HepG2 (cell line): ENCODE results near the gene ADI1. TPM values are rescaled to one million over a fixed set of nuclear protein-coding genes. Genes with fewer than 3 reads are reported as not detected.

Experiments used
- AKAP8 ChIP-seq: sonication (generic); formaldehyde crosslinking; IDR thresholded peaks from 2 replicates; pipeline ENCODE4 v1.5.1; 2020; ENCODE audit warnings: mild to moderate bottlenecking, missing genetic modification reagents
- ATM ChIP-seq: fragments of 450-650 bp; IDR thresholded peaks from 2 replicates; pipeline ENCODE4 v1.7.1; 2017; ENCODE audit warnings: mild to moderate bottlenecking, borderline replicate concordance
- LRRFIP1 ChIP-seq: sonication (generic); formaldehyde crosslinking; conservative IDR thresholded peaks from 2 replicates; pipeline ENCODE4 v1.4.0; 2020; ENCODE audit warnings: missing genetic modification reagents
- MXD4 ChIP-seq: IDR thresholded peaks from 2 replicates; pipeline ENCODE4 v1.6.1; 2016; ENCODE audit warnings: mild to moderate bottlenecking, missing biosample characterization, missing genetic modification reagents
- NBN ChIP-seq: fragments of 450-650 bp; conservative IDR thresholded peaks from 2 replicates; pipeline ENCODE4 v1.6.1; 2017
- SP2 ChIP-seq: sonication (generic); formaldehyde crosslinking; IDR thresholded peaks from 2 replicates; pipeline ENCODE4 v1.5.1; 2020; ENCODE audit warnings: mild to moderate bottlenecking, missing genetic modification reagents
- ZC3H13 ChIP-seq: sonication (generic); formaldehyde crosslinking; IDR thresholded peaks from 2 replicates; pipeline ENCODE4 v1.8.1; 2023; ENCODE audit warnings: mild to moderate bottlenecking, missing genetic modification reagents, moderate library complexity
- ZNF841 ChIP-seq: sonication (generic); formaldehyde crosslinking; IDR thresholded peaks from 2 replicates; pipeline ENCODE4 v1.8.1; 2023; ENCODE audit warnings: missing genetic modification reagents, borderline replicate concordance
- polyA plus RNA-seq, 8 experiments: library from polyadenylated mRNA; depleted of rRNA in 3 of 8; stranded (reverse) in 7 of 8; unstranded in 1 of 8; fragments of >200 nt; fragmentation: Illumina TruSeq in 4 of 8; extraction: Trizol in 4 of 8; gene quantifications; 2 replicates each; pipeline versions ENCODE4 v1.2.1 to v1.2.3, GENCODE V29; 2011 to 2016; ENCODE audit warnings: low read depth in 4 of 8, missing spikeins in 1 of 8, mixed read lengths in 1 of 8; ENCODE audit not compliant: insufficient read depth in 1 of 8
- total RNA-seq, 5 experiments: library from RNA; depleted of rRNA; stranded (reverse); fragments of >200 nt; fragmentation: Illumina TruSeq; extraction: Trizol; gene quantifications; 2 replicates each; pipeline ENCODE4 v1.2.3, GENCODE V29; 2016; ENCODE audit warnings: low read depth in 1 of 5
- TF ChIP-seq, protein P1 (sequence below), 2 experiments: fragments of 450-650 bp in 1 of 2; sonication (generic) in 1 of 2; formaldehyde crosslinking in 1 of 2; IDR thresholded peaks; 2 replicates each; pipeline versions ENCODE4 v1.6.1 to v1.8.0; 2016 to 2022; ENCODE audit warnings: antibody characterized with exemption in 1 of 2, mild to moderate bottlenecking in 1 of 2, missing genetic modification reagents in 1 of 2
- TF ChIP-seq, protein P2 (sequence below): sonication (generic); formaldehyde crosslinking; IDR thresholded peaks from 2 replicates; pipeline ENCODE4 v1.8.0; 2023; ENCODE audit warnings: mild to moderate bottlenecking, missing genetic modification reagents
- TF ChIP-seq, protein P3 (sequence below): sonication (generic); formaldehyde crosslinking; IDR thresholded peaks from 2 replicates; pipeline ENCODE4 v1.4.0; 2020; ENCODE audit warnings: missing genetic modification reagents, borderline replicate concordance

Gene ADI1
- total and polyA plus RNA-seq, 2 of the 13 experiments (the other 11 are each of a cell fraction or from before 2014, with no cell fraction given): 28.7 to 123 TPM

- TF ChIP-seq, protein P1, sequence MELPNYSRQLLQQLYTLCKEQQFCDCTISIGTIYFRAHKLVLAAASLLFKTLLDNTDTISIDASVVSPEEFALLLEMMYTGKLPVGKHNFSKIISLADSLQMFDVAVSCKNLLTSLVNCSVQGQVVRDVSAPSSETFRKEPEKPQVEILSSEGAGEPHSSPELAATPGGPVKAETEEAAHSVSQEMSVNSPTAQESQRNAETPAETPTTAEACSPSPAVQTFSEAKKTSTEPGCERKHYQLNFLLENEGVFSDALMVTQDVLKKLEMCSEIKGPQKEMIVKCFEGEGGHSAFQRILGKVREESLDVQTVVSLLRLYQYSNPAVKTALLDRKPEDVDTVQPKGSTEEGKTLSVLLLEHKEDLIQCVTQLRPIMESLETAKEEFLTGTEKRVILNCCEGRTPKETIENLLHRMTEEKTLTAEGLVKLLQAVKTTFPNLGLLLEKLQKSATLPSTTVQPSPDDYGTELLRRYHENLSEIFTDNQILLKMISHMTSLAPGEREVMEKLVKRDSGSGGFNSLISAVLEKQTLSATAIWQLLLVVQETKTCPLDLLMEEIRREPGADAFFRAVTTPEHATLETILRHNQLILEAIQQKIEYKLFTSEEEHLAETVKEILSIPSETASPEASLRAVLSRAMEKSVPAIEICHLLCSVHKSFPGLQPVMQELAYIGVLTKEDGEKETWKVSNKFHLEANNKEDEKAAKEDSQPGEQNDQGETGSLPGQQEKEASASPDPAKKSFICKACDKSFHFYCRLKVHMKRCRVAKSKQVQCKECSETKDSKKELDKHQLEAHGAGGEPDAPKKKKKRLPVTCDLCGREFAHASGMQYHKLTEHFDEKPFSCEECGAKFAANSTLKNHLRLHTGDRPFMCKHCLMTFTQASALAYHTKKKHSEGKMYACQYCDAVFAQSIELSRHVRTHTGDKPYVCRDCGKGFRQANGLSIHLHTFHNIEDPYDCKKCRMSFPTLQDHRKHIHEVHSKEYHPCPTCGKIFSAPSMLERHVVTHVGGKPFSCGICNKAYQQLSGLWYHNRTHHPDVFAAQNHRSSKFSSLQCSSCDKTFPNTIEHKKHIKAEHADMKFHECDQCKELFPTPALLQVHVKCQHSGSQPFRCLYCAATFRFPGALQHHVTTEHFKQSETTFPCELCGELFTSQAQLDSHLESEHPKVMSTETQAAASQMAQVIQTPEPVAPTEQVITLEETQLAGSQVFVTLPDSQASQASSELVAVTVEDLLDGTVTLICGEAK (IDR thresholded peaks at IDR 0.05): no peak
- TF ChIP-seq, protein P1 (CRISPR knock-in tag; IDR thresholded peaks at IDR 0.05): no peak
- TF ChIP-seq ATM: no peak
- no peak for TF ChIP-seq AKAP8 (CRISPR knock-in tag)
- TF ChIP-seq ZNF841 (CRISPR knock-in tag): no peak
- TF ChIP-seq NBN: no peak
- TF ChIP-seq, protein P2, sequence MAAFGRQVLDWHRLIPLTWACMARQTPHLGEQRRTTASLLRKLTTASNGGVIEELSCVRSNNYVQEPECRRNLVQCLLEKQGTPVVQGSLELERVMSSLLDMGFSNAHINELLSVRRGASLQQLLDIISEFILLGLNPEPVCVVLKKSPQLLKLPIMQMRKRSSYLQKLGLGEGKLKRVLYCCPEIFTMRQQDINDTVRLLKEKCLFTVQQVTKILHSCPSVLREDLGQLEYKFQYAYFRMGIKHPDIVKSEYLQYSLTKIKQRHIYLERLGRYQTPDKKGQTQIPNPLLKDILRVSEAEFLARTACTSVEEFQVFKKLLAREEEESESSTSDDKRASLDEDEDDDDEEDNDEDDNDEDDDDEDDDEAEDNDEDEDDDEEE (CRISPR knock-in tag): no peak
- TF ChIP-seq ZC3H13: peak; percentile 79
- no peak for TF ChIP-seq SP2 (CRISPR knock-in tag)
- no peak for TF ChIP-seq LRRFIP1 (CRISPR knock-in tag)
- TF ChIP-seq, protein P3, sequence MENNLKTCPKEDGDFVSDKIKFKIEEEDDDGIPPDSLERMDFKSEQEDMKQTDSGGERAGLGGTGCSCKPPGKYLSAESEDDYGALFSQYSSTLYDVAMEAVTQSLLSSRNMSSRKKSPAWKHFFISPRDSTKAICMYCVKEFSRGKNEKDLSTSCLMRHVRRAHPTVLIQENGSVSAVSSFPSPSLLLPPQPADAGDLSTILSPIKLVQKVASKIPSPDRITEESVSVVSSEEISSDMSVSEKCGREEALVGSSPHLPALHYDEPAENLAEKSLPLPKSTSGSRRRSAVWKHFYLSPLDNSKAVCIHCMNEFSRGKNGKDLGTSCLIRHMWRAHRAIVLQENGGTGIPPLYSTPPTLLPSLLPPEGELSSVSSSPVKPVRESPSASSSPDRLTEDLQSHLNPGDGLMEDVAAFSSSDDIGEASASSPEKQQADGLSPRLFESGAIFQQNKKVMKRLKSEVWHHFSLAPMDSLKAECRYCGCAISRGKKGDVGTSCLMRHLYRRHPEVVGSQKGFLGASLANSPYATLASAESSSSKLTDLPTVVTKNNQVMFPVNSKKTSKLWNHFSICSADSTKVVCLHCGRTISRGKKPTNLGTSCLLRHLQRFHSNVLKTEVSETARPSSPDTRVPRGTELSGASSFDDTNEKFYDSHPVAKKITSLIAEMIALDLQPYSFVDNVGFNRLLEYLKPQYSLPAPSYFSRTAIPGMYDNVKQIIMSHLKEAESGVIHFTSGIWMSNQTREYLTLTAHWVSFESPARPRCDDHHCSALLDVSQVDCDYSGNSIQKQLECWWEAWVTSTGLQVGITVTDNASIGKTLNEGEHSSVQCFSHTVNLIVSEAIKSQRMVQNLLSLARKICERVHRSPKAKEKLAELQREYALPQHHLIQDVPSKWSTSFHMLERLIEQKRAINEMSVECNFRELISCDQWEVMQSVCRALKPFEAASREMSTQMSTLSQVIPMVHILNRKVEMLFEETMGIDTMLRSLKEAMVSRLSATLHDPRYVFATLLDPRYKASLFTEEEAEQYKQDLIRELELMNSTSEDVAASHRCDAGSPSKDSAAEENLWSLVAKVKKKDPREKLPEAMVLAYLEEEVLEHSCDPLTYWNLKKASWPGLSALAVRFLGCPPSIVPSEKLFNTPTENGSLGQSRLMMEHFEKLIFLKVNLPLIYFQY (CRISPR knock-in tag): no peak; the same call in 1 of the 2 replicates
- TF ChIP-seq MXD4 (CRISPR knock-in tag): no peak; the same call in 1 of the 2 replicates
These were observed 656 bp downstream of the ADI1 start (continued) for GRCh38 chr2:3518496-3519254.
